ENCODE data around the gene BLM.
"Not testable (repeated sequence)": the region's sequence is repeated elsewhere in the genome, so short reads cannot be mapped to it uniquely, and the experiment has no call there.

The BLM gene

DNA sequence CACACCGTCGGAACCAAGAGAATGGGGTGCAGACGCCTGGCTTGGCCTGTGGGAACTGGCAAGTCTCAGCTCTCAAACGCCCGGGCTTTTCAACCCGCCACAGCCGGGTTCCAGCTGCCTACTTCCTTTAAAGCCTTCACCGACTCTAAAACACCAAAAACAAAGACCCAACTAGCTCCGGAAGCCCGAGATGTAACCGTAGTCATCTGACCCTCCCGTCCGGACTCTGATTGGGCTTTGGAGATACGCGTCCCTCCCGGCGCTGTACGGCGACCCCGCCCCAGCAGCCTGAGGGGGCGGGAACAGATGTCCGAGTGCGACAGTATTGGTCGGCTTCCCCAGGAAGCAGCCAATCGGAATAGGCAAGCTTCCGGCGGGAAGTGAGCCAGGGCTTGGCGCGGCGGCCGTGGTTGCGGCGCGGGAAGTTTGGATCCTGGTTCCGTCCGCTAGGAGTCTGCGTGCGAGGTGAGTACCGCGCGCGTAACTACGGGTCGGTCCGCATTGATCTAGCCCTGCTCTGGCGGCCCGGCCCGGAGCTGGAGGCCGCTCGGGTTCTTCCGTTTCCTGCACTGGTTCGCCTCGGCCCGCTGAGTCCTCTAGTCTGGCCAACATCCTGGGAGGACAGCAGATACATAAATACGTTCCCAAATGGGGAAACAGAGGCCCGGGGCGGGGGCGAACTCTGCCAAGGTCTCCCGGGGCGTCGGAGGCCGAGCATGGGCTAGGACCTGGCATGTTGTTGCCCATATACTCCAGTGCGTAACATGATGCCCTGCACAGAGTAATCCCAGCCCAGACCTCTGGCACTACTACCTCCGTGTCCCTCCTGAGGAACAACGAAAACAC, at the start of gene BLM:
Gene BLM, plus strand, starts transcription at position 371 of the 846 bp plus-strand sequence. CDS start 30,047 bp downstream, outside the sequence.
- peak; percentile 93 to 99 (median 97) for DNase-seq
- intact Hi-C loops (cut with DNase I): loop anchor here (5.0 kb wide), 1 partner anchor 155 kb away; no protein-coding TSS in a partner anchor

DNA sequence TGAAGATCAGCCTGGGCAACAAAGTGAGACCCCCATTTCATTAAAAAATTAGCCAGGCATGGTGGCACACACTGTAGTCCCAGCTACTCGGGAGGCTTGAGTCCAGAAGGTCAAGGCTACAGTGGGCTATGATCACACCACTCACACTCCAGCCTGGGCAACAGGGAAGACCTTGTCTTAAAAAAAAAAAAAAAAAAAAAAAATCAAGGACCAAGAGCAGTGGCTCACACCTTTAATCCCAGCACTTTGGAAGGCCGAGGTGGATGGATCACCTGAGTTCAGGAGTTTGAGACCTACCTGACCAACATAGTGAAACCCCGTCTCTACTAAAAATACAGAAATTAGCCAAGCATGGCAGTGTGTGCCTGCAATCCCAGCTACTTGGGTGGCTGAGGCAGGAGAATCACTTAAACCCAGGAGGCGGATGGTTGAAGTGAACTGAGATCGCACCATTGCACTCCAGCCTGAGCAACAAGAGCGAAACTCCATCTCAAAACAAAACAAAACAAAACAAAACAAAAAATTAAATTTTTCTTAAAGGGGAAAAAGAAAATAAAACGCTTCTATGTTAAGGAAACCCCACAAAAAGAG, 49.3 kb upstream of the BLM start:
- intact Hi-C loops (cut with DNase I); DNase-seq: not testable (repeated sequence)

DNA sequence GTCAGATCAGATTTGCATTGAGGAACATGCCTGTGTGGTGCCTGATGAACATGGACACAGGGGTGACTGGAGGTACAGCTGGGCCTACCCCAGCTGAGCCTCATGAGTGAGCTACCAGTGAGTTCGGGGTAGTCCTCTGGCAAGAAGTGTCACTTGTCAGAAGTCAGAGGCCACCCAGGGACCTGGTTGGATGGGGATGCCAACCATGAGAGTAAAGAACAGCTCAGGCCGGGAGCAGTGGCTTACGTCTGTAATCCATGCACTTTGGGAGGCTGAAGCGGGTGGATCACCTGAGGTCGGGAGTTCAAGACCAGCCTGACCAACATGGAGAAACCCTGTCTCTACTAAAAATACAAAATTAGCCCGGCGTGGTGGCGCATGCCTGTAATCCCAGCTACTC, 46.5 kb upstream of the BLM start:
- DNase-seq; intact Hi-C loops (cut with DNase I): not testable (repeated sequence)

DNA sequence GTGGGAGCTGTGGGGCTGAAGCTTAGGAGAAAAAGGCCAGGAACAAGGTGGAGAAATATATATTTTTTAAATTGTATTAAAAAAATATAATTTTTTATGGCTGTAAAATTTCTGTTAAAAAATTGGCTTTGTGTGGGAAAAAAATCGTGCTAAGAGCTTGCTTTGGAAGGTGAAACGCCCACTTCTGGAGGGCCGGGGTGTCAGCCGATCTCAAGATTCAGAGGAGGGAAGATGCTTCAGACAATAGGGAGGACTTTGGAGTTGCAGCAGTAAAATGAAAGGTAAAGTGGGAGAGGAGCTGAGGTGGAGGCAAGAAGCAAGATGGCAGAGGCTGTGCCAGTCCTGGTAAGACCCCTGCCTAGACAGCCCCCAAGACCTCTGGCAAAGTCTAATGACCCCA, 45.9 kb upstream of the BLM start:
- peak in 16 of 42 donors; percentile 11 to 63 (median 28) for DNase-seq
- intact Hi-C loops (cut with DNase I): no loop called here

DNA sequence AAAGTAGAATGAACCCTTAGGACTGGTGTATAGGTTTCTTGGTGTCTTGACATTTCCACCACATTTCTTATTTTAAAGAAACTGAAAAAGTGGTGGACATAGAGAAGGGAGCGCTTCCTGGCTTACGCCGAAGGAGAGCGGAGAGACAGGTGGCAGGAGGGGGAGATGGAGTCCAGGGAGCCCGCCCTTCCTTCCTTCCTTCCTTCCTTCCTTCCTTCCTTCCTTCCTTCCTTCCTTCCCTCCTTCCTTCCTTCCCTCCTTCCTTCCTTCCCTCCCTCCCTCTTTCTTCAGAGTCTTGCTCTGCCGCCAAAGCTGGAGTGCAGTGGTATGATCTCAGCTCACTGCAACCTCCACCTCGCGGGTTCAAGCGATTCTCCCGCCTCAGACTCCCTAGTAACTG, 43.8 kb upstream of the BLM start:
- intact Hi-C loops (cut with DNase I); DNase-seq: not testable (repeated sequence)

DNA sequence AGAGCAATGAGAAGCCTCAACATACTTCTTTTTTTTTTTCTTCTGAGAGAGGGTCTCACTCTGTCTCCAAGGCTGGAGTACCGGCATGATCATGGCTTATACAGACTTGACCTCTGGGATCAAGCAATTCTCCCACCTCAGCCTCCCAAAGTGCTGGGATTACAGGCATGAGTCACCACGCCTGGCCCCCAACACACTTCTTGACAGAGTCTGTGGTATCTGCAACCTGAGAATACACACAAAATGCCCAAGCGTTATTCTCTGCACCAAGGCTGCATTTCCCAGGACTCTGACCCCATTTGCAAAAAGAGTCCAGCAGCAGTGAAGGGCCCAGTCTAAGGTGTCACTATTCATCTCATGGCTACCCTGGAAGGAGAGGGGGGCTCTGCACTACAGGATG, 42.7 kb upstream of the BLM start:
- intact Hi-C loops (cut with DNase I): no loop called here

DNA sequence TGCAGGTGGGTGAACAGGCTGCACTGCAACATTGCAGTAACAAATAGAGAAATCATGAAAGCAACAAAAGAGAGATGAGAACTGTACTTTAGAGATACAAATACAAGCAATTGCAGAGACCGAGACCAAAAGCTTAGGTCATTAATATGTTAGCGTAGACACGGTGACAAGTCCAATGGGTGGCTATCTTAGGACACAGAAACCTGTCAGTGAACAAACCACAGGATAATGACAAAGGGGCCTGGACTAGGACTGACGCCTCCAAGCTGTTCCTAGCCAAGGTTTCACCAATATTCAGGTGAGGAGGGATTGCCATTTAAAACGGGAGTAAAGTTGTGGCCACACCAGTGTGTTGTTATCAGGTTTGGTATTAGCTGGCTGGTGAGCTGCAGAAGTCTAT, 41.7 kb upstream of the BLM start:
- no peak for DNase-seq
- intact Hi-C loops (cut with DNase I): no loop called here

More for the DNA sequence above, 42.7 kb upstream of the BLM start:
- DNase-seq: no peak

DNA sequence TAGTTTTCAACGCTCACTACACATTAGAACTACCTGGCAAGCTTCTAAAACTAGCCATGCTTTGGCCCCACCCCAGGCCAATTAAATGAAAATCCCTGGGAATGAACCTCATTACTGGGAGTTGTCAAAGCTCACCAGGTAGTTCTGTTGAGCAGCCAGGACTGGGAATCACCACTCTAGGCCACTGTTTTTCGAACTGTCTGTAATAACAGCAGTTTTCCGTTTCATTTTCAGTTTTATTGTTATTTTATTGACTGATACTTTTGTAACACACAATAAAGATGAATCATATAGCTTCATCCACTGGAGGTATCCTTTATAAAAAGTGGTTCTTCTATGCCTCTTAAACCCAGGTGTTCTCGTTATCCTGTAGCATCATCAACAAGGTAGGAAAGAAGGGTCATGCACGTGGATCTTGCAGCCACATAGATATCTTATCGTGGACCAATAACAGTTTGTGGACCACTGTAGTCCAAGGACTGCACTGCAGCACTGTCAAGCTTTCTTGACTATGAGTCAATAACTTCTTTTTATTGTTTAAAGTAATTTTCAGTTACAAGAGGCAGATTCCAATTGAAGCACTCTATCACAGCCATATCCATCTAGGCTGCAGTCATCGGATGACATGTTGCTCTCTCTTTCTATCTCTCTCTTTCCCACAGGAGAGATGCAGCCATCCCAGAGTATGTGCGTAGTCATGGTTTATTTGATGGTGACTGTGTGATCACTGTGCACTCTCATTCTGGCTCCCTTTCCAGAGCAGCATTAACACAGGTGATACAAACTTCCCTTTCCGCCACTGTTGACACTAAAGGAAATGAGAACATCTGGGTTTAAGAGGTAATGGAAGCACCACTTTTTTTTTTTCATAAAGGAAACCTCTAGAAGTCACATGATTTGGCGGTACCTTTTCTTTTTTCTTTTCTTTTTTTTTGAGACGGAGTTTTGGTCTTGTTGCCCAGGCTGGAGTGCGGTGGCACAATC, 39.0 kb upstream of the BLM start:
- no peak for DNase-seq
- intact Hi-C loops (cut with DNase I): no loop called here

DNA sequence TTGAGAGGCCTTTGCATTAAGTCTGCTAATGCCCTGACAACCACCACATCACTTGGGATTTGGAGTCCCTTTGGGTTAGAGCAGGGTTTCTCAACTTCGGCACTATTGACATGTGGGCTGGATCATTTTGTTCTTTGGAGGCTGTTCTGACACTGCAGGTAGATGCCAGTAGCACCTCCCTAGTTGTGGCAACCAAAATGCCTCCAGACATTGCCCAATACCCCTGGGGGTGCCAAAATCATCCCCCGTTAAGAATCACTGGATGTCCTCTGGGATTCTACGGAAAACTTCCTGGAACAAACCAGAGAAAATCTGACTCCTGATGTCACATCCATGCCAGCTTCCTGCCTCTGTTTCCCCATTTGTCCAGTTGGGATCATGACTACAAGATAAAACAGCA, 37.2 kb upstream of the BLM start:
- intact Hi-C loops (cut with DNase I): no loop called here
- DNase-seq: no peak

DNA sequence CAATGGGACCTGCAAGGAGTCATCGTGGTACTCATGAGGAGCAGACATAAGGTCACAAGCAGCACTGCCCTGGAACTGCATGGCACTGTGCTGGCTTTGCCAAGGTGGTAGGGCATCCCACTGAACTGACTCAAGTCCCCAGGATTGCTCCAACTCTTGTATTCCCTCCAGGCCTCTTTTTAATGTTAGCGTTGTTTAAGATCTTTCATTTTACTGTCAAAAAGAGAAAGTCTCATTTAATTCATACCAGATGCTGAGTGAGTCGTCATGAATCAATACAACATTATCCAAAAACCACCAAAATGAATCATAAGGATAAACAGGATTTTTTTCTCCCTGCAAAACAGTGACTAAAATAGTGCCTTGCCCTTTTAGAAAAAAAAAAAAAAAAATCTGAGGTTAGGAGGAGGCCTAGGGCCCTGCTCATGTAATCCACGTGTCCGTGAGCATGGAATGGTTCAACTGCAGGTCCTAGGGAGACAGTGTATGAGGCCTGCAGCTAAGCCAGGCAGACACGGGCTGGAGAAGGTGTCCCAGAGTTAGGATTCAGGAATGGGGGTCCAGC, 36.7 kb upstream of the BLM start:
- no peak for DNase-seq
- intact Hi-C loops (cut with DNase I): no loop called here

DNA sequence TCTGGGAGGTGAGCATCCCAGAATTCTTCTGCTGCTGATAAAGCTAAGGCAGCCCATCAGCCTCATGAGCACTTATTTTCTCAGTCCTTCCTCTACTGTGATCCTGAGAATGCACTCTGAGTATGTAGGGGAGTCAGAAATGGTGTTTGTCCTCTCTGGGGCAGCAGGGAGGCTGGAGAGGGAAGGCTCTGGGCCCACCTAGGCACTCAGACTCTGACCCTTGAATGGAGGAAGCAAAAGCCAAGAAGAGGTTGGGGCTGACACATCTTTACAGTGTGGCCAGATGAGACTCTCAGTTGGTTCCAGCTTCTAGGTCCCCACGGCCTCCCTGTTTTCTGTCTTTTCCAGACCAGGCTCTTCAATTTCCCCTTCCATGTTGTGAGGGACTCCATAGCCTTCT, 36.1 kb upstream of the BLM start:
- DNase-seq: no peak
- intact Hi-C loops (cut with DNase I): no loop called here

DNA sequence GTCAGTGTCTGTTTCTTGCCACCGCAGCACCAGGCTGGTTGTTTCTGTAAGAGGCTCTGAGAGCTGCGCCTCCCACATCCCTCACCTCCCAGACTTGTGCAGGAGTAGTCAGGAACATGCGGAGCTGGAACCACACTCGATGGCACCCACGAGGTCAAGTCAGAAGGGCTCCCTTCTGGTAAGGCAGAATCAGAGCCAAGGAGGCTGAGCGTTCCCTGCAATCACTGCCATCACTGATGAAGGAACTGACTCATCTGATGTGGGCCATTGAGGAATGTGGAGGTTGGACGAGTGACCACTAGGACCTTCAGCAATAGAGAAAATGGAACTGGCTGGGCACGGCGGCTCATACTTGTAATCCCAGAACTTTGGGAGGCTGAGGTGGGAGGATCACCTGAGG, 35.7 kb upstream of the BLM start:
- DNase-seq: no peak
- intact Hi-C loops (cut with DNase I): no loop called here

DNA sequence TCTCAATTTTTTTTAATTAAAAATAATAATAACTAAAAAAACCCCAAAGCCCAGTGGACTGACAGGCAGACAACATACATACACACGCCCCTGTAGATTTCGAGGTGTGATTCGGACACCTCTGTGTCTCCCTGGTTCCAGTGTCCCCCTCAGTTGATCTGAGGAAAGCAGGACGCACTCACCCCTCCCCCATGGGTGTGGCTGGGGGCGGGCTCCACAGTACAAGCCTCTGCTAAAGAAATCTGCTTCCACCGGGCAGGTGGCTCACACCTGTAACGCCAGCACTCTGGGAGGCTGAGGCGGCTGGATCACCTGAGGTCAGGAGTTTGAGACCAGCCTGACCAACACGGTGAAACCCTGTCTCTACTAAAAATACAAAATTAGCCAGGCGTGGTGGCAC, 33.8 kb upstream of the BLM start:
- no peak for DNase-seq
- intact Hi-C loops (cut with DNase I): no loop called here

DNA sequence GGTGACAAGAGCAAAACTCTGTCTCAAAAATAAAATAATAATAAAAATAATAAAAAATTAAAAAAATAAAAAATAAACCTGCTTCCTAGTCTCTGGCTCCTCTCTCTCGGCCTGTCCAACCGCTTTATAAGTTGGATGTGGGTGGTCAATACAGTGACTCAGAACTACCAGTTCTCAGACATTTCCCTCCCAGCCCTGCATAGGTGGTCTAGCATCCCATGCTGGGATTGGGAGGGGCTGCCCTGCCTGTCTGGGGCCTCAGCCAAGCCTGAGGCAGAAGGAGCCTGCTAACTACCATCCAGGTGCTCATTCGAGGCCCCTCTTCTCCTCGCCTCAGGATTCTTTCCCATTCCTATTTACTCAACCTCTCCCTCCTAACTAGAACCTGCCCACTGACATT, 33.3 kb upstream of the BLM start:
- no peak for DNase-seq
- intact Hi-C loops (cut with DNase I): no loop called here

DNA sequence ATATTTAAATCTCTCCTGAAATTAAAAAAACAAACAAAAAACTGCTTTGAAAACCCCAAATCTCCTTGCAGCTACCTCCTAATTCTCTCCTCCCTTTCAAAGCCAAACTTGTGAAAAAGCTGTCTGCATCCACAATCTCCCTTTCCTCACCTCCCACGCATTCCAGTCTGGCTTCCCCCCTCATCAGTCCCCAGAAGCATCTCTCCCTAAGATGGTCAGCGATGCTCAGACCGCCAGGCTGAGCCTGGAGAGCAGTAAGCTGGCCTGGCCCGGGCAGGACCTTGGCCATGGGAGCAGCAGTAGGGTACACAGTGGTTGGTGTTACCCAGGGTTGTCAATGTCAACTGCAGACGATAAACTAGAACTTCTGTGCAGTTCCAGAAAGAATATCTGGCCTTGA, 32.9 kb upstream of the BLM start:
- intact Hi-C loops (cut with DNase I): no loop called here
- DNase-seq: no peak

DNA sequence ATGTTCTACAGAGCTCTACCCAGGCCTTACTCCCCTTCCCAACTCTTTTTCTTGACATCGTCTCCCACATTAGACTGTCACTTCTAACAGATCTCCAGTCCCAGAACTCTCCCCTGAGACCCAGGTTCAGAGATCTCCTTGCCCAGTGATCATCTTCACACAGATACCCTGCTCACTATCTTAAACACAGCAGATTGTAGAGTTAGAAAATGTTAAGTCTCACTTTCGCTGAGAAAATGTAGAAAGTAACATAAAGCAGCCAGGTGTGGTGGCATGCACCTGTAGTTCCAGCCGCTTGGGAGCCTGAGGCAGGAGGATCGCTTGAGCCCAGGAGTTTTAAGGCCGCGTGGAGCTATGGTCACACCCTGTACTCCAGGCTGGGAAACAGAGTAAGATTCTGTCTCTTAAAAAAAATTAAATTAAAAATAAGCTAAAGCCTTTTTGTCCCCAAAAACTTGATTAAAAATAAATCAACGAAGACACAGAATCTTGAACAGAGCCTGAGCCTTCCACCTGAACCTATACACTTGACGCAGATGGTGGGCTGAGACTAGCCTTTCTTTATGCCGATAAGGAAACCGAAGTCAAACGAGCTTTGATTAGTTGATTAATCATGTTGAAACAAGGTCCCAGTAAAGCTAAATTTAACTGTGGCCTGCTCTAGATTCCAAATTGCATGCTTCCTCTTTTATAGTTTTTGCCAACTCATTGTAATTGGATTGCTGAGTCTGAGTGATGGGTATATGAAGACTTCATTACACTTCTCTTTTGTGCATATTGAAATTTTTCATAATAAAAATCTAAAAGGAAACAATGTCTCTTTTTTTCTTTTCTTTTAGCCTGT, 31.3 kb upstream of the BLM start:
- no peak for DNase-seq
- intact Hi-C loops (cut with DNase I): no loop called here

DNA sequence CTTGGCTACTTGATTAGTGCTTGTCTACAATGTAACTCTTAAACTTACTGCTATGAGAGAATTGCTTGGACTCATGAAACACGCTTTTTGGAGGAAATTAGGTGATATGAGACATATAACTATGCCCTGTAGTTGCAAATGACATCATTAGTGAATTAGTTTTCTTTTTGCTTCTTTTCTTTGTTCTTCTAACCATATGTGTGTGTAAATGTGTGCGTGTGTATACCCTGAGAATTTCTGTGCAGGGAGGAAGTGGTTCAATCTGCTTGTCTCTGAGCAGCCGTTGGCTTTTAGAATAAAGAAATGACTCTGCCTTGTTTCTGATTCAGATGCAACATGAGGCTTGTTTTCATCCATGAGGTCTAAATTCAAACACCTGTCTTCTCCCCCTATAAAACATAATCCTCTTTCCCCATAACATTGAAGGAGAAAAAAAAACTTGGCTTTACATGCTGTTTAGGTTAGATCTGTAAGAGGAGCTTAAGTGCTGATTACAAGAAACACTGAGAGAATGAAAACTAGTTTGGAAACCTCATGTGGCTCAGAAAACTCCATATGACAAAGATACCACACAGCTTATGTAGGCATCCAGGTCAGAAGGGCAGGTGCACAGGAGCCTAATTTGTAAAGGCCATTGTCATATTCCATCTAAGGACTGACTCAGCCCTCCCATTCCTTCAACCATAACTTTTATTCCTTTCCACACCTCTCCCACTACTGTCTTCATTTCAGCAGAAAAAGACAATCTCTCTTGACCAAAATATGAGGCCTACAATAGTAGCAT, 30.5 kb upstream of the BLM start:
- DNase-seq: no peak
- intact Hi-C loops (cut with DNase I): no loop called here
